Mesodermal cell (in vitro differentiated cells): ENCODE results near the gene JMJD8.

ENCODE experiments used
- H3K27ac ChIP-seq: 2 replicates; pipeline ENCODE4 v1.7.0; 2013; ENCODE audit warnings: mild to moderate bottlenecking, low read depth, low read length, moderate library complexity; ENCODE audit not compliant: severe bottlenecking
- H3K36me3 ChIP-seq: 2 replicates; pipeline ENCODE4 v1.7.1; 2013; ENCODE audit warnings: mild to moderate bottlenecking, low read length, moderate library complexity; ENCODE audit not compliant: control insufficient read depth, insufficient read depth
- H3K4me1 ChIP-seq: one replicate; pipeline ENCODE4 v1.7.1; 2013; ENCODE audit warnings: mild to moderate bottlenecking, low read length; ENCODE audit not compliant: insufficient read depth, control insufficient read depth, poor library complexity, severe bottlenecking
- H3K4me3 ChIP-seq: 2 replicates; pipeline ENCODE4 v1.7.0; 2013; ENCODE audit warnings: low read length, control low read depth, mild to moderate bottlenecking; ENCODE audit not compliant: insufficient read depth, poor library complexity, severe bottlenecking; ENCODE audit errors: extremely low read depth
- H3K9me3 ChIP-seq: 2 replicates; pipeline ENCODE4 v1.7.1; 2013; ENCODE audit warnings: mild to moderate bottlenecking, low read length, moderate library complexity; ENCODE audit not compliant: control insufficient read depth
- WGBS, 2 experiments: methylation state at CpG; one replicate each; pipeline ENCODE4 v1.1.5; 2013; ENCODE audit warnings: missing lambda C conversion rate in 2 of 2; ENCODE audit not compliant: insufficient coverage in 2 of 2; 5-methylcytosine and 5-hydroxymethylcytosine counted together

Gene JMJD8

GRCh38 chr16:678858-679813, 5.0 kb downstream of the JMJD8 start:
- H3K4me3 ChIP-seq: peak overlapping the region; percentile 34
- H3K36me3 ChIP-seq: peaks cover 23% of the 10 kb centered on the region
- 36 to 84% methylated on average over 18 to 45 of the region's 52 CpGs for WGBS, 2 experiments
- H3K4me1 ChIP-seq: peaks cover 23% of the 10 kb centered on the region
- no peaks in the 10 kb centered on the region for H3K9me3 ChIP-seq
- peak overlapping the region; percentile 59 for H3K27ac ChIP-seq

GRCh38 chr16:678209-678857, 5.8 kb downstream of the JMJD8 start:
- no peak overlapping the region for H3K27ac ChIP-seq
- H3K9me3 ChIP-seq: no peaks in the 10 kb centered on the region
- H3K4me3 ChIP-seq: no peak overlapping the region
- H3K36me3 ChIP-seq: peaks cover 29% of the 10 kb centered on the region
- 92 to 95% methylated on average over 17 to 18 of the region's 21 CpGs for WGBS, 2 experiments
- H3K4me1 ChIP-seq: peaks cover 23% of the 10 kb centered on the region

- Histone ChIP-seq H3K4me3 (no peak overlapping the region), H3K36me3 (peaks cover 28% of the 10 kb centered on the region), H3K9me3 (no peaks in the 10 kb centered on the region), H3K4me1 (peaks cover 23% of the 10 kb centered on the region), H3K27ac (no peak overlapping the region)
- 91 to 94% methylated on average over 35 to 54 of the region's 57 CpGs for WGBS, 2 experiments
These were observed 6.6 kb downstream of the JMJD8 start for GRCh38 chr16:677316-678190.

- Histone ChIP-seq H3K36me3 (peaks cover 27% of the 10 kb centered on the region), H3K4me1 (peaks cover 21% of the 10 kb centered on the region), H3K4me3 (no peak overlapping the region), H3K27ac (no peak overlapping the region), H3K9me3 (no peaks in the 10 kb centered on the region)
- WGBS, 2 experiments: 93% methylated on average over 23 of the region's 23 CpGs
These were observed 7.2 kb downstream of the JMJD8 start for GRCh38 chr16:676913-677312.

- Histone ChIP-seq H3K4me1 (peaks cover 18% of the 10 kb centered on the region), H3K27ac (no peak overlapping the region), H3K36me3 (peaks cover 27% of the 10 kb centered on the region), H3K4me3 (no peak overlapping the region), H3K9me3 (no peaks in the 10 kb centered on the region)
- 97 to 98% methylated on average over 21 of the region's 21 CpGs for WGBS, 2 experiments
These were observed 7.6 kb downstream of the JMJD8 start for GRCh38 chr16:676565-676902.

- no peak overlapping the region for H3K27ac ChIP-seq
- no peak overlapping the region for H3K4me3 ChIP-seq
These were observed 8.1 kb downstream of the JMJD8 start for GRCh38 chr16:675884-676564.

GRCh38 chr16:674968-675883, 8.9 kb downstream of the JMJD8 start, which contains the start of gene RHBDL1:
TSS of gene RHBDL1 (plus strand) at chr16:675671. CDS start at chr16:675791, 120 bp downstream.
- Histone ChIP-seq H3K27ac (no peak within 1 kb of the TSS), H3K9me3 (no peaks in the 10 kb centered on the region), H3K36me3 (peaks cover 38% of the 10 kb centered on the region), H3K4me1 (peaks cover 10% of the 10 kb centered on the region), H3K4me3 (peak within 1 kb of the TSS; percentile 22)
- 9 to 11% methylated on average over 41 to 64 of the region's 73 CpGs for WGBS, 2 experiments

More at GRCh38 chr16:675884-676564, 8.1 kb downstream of the JMJD8 start:
- no peaks in the 10 kb centered on the region for H3K9me3 ChIP-seq
- H3K4me1 ChIP-seq: peaks cover 12% of the 10 kb centered on the region
- WGBS, 2 experiments: 81 to 85% methylated on average over 16 to 18 of the region's 25 CpGs
- peaks cover 30% of the 10 kb centered on the region for H3K36me3 ChIP-seq

GRCh38 chr16:674214-674881, 9.8 kb downstream of the JMJD8 start:
- Histone ChIP-seq H3K9me3 (no peaks in the 10 kb centered on the region), H3K4me3 (no peak overlapping the region), H3K27ac (no peak overlapping the region), H3K4me1 (peaks cover 12% of the 10 kb centered on the region), H3K36me3 (peaks cover 46% of the 10 kb centered on the region)
- WGBS, 2 experiments: 93 to 95% methylated on average over 17 to 22 of the region's 22 CpGs

GRCh38 chr16:673399-673991, 10.6 kb downstream of the JMJD8 start:
- no peaks in the 10 kb centered on the region for H3K9me3 ChIP-seq
- peaks cover 49% of the 10 kb centered on the region for H3K36me3 ChIP-seq
- H3K4me3 ChIP-seq: no peak overlapping the region
- WGBS, 2 experiments: 98 to 99% methylated on average over 12 to 18 of the region's 18 CpGs
- peaks cover 17% of the 10 kb centered on the region for H3K4me1 ChIP-seq
- H3K27ac ChIP-seq: no peak overlapping the region
